GM12878 (cell line): ENCODE results near the gene RXFP3. TPM values are rescaled to one million over a fixed set of nuclear protein-coding genes. Genes with fewer than 3 reads are reported as not detected.

ENCODE experiments used
- BACH1 ChIP-seq: fragments of 450-650 bp; IDR thresholded peaks from 2 replicates; pipeline ENCODE4 v1.6.1; 2017; ENCODE audit warnings: mild to moderate bottlenecking, borderline replicate concordance
- BCL11A ChIP-seq: IDR thresholded peaks from 2 replicates; pipeline ENCODE4 v1.6.1; 2011; ENCODE audit warnings: low read depth, low read length
- CBX5 ChIP-seq: sonication (generic); IDR thresholded peaks from 2 replicates; pipeline ENCODE4 v1.6.1; 2016; ENCODE audit warnings: low read depth, moderate library complexity, mild to moderate bottlenecking, inconsistent platforms
- EGR1 ChIP-seq, 2 experiments: IDR thresholded peaks; 1 replicate in 1 of 2; 2 replicates in 1 of 2; pipeline ENCODE4 v1.6.1; 2011 to 2012; ENCODE audit warnings: low read depth in 2 of 2, low read length in 2 of 2, borderline replicate concordance in 1 of 2, mild to moderate bottlenecking in 1 of 2, moderate library complexity in 1 of 2
- EP300 ChIP-seq, 2 experiments: fragments of 150-350 bp in 1 of 2; IDR thresholded peaks; 2 replicates each; pipeline ENCODE4 v1.6.1; 2011 to 2012; ENCODE audit warnings: low read depth in 2 of 2, low read length in 2 of 2, borderline replicate concordance in 1 of 2, improper control_type of control experiment in 1 of 2, inconsistent platforms in 1 of 2; ENCODE audit not compliant: control insufficient read depth in 1 of 2
- HDAC2 ChIP-seq: fragments of 200-600 bp; sonication (generic); IDR thresholded peaks from 2 replicates; pipeline ENCODE4 v1.6.1; 2017
- IKZF2 ChIP-seq, 2 experiments: fragments of 450-650 bp; IDR thresholded peaks; 2 replicates each; pipeline ENCODE4 v1.6.1; 2017; ENCODE audit warnings: mild to moderate bottlenecking in 2 of 2, moderate library complexity in 2 of 2
- MEF2B ChIP-seq: fragments of 450-650 bp; IDR thresholded peaks from 2 replicates; pipeline ENCODE4 v1.6.1; 2018; ENCODE audit warnings: mild to moderate bottlenecking, moderate library complexity; ENCODE audit not compliant: partially characterized antibody, poor library complexity, severe bottlenecking
- NR2F1 ChIP-seq: fragments of 450-650 bp; conservative IDR thresholded peaks from 2 replicates; pipeline ENCODE4 v1.6.1; 2017; ENCODE audit warnings: mild to moderate bottlenecking
- POLR2A ChIP-seq: IDR thresholded peaks from 2 replicates; pipeline ENCODE4 v1.6.1; 2011; ENCODE audit warnings: low read depth, mild to moderate bottlenecking, low read length
- POU2F2 ChIP-seq: IDR thresholded peaks from 3 replicates; pipeline ENCODE4 v1.6.1; 2011; ENCODE audit warnings: low read depth, mild to moderate bottlenecking, low read length, borderline replicate concordance
- RELB ChIP-seq: fragments of 450-650 bp; IDR thresholded peaks from 2 replicates; pipeline ENCODE4 v1.6.1; 2017; ENCODE audit warnings: low read depth, mild to moderate bottlenecking, moderate library complexity
- SKIL ChIP-seq: fragments of 450-650 bp; IDR thresholded peaks from 2 replicates; pipeline ENCODE4 v1.6.1; 2017; ENCODE audit warnings: mild to moderate bottlenecking, low read depth, inconsistent platforms; ENCODE audit not compliant: poor library complexity, severe bottlenecking
- SMAD5 ChIP-seq: IDR thresholded peaks from 2 replicates; pipeline ENCODE4 v1.6.1; 2016; ENCODE audit warnings: antibody characterized with exemption, low read depth
- SPI1 ChIP-seq: IDR thresholded peaks from 2 replicates; pipeline ENCODE4 v1.6.1; 2011; ENCODE audit warnings: low read depth, mild to moderate bottlenecking, low read length, moderate library complexity, borderline replicate concordance; ENCODE audit not compliant: insufficient read depth
- SUPT20H ChIP-seq: IDR thresholded peaks from 2 replicates; pipeline ENCODE4 v1.6.1; 2011; ENCODE audit warnings: low read depth, mild to moderate bottlenecking, low read length, moderate library complexity, borderline replicate concordance; ENCODE audit not compliant: control insufficient read depth
- TAF1 ChIP-seq: IDR thresholded peaks from 2 replicates; pipeline ENCODE4 v1.6.1; 2011; ENCODE audit warnings: mild to moderate bottlenecking, low read depth, low read length, borderline replicate concordance
- YY1 ChIP-seq: IDR thresholded peaks from 2 replicates; pipeline ENCODE4 v1.6.1; 2011; ENCODE audit warnings: low read depth, mild to moderate bottlenecking, low read length
- ZNF217 ChIP-seq: fragments of 450-650 bp; IDR thresholded peaks from 2 replicates; pipeline ENCODE4 v1.6.1; 2017; ENCODE audit warnings: antibody characterized with exemption, mild to moderate bottlenecking
- ZNF274 ChIP-seq: IDR thresholded peaks from one replicate; pipeline ENCODE4 v1.8.0; 2011; ENCODE audit not compliant: insufficient read length, insufficient read depth
- polyA plus RNA-seq, 11 experiments: library from polyadenylated mRNA; depleted of rRNA in 4 of 11; unstranded in 6 of 11; stranded (reverse) in 5 of 11; fragments of >200 nt; fragmentation: Nextera tagmentation in 4 of 11; fragmentation: Illumina TruSeq in 1 of 11; extraction: Ambion mirVana in 4 of 11; extraction: Trizol in 1 of 11; gene quantifications; 1 replicate in 1 of 11; 2 replicates in 10 of 11; pipeline versions ENCODE4 v1.2.1 to v1.2.3, GENCODE V29; 2011 to 2016; ENCODE audit warnings: inconsistent platforms in 2 of 11, missing spikeins in 2 of 11, low read depth in 1 of 11
- total RNA-seq, 4 experiments: library from RNA; depleted of rRNA in 3 of 4; stranded (reverse); fragments of >200 nt in 3 of 4; fragmentation: Illumina TruSeq in 1 of 4; extraction: Trizol in 1 of 4; gene quantifications; 2 replicates each; pipeline versions ENCODE4 v1.2.1 to v1.2.3, GENCODE V29; 2013 to 2021
- TF ChIP-seq, protein P1 (sequence below): fragments of 450-650 bp; IDR thresholded peaks from 2 replicates; pipeline ENCODE4 v1.6.1; 2017; ENCODE audit warnings: mild to moderate bottlenecking, moderate library complexity

The RXFP3 gene
- total and polyA plus RNA-seq, 10 of the 15 experiments (the other 5 are each of a cell fraction or from before 2014, with no cell fraction given) = 0.03 to 0.06 TPM; not detected in 8

GRCh38 chr5:33925278-33925677, 10.9 kb upstream of the RXFP3 start (continued):
- TF ChIP-seq POU2F2 (no peak), RELB (peak; percentile 60; the same call in 1 of the 2 replicates), BACH1 (no peak), NR2F1 (no peak), SUPT20H (no peak), SPI1 (peak; percentile 33; the same call in 1 of the 2 replicates), CBX5 (no peak), TAF1 (no peak), IKZF2 (IDR thresholded peaks at IDR 0.05) (no peak; a peak in 1 of 4 replicates), POLR2A (no peak), YY1 (no peak), EGR1 (IDR thresholded peaks at IDR 0.05; ENCODE audit: borderline replicate concordance in 1 of 2, low read depth in 2 of 2, low read length in 2 of 2) (no peak), MEF2B (no peak), ZNF274 (no peak), HDAC2 (no peak), BCL11A (no peak), EP300 (IDR thresholded peaks at IDR 0.05; ENCODE audit: borderline replicate concordance in 1 of 2, control insufficient read depth in 1 of 2, low read depth in 2 of 2, low read length in 2 of 2) (0 out of 4 replicates have a peak, but pooled peaks of 1 of the 2 experiments have one; percentile 30), SMAD5 (no peak), SKIL (no peak), ZNF217 (no peak)
- TF ChIP-seq, protein P1, sequence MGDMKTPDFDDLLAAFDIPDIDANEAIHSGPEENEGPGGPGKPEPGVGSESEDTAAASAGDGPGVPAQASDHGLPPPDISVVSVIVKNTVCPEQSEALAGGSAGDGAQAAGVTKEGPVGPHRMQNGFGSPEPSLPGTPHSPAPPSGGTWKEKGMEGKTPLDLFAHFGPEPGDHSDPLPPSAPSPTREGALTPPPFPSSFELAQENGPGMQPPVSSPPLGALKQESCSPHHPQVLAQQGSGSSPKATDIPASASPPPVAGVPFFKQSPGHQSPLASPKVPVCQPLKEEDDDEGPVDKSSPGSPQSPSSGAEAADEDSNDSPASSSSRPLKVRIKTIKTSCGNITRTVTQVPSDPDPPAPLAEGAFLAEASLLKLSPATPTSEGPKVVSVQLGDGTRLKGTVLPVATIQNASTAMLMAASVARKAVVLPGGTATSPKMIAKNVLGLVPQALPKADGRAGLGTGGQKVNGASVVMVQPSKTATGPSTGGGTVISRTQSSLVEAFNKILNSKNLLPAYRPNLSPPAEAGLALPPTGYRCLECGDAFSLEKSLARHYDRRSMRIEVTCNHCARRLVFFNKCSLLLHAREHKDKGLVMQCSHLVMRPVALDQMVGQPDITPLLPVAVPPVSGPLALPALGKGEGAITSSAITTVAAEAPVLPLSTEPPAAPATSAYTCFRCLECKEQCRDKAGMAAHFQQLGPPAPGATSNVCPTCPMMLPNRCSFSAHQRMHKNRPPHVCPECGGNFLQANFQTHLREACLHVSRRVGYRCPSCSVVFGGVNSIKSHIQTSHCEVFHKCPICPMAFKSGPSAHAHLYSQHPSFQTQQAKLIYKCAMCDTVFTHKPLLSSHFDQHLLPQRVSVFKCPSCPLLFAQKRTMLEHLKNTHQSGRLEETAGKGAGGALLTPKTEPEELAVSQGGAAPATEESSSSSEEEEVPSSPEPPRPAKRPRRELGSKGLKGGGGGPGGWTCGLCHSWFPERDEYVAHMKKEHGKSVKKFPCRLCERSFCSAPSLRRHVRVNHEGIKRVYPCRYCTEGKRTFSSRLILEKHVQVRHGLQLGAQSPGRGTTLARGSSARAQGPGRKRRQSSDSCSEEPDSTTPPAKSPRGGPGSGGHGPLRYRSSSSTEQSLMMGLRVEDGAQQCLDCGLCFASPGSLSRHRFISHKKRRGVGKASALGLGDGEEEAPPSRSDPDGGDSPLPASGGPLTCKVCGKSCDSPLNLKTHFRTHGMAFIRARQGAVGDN = no peak
